DMS153 treated with DMSO at 0.1 percent for 48 hours (cell line): Measurements from ENCODE around the gene CADPS.

Source experiments
- DNase-seq: peaks from one replicate; lab custom pipeline; 2025; ENCODE audit not compliant: unreplicated experiment; lab: John Stamatoyannopoulos, UW

The CADPS gene

DNA sequence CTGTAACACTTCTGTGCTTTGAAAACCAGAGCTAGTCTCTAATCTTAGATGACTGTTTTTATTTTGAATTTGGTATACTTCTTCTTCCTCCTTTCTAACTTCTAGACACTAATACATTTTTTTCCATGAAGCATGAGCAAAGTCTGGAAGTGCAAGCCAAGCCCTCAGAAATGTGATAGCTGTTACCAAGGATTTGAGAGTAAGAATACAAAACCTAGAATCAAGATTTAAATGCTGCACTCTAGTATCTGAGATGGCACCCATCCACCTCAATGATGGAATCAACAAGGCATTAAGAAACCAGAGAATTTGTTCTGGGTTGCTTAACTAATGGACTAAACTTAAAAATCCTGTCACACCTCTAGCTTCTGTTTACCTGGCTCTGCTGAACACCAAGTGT, 511.0 kb downstream of the CADPS start:
- no peak for DNase-seq

DNA sequence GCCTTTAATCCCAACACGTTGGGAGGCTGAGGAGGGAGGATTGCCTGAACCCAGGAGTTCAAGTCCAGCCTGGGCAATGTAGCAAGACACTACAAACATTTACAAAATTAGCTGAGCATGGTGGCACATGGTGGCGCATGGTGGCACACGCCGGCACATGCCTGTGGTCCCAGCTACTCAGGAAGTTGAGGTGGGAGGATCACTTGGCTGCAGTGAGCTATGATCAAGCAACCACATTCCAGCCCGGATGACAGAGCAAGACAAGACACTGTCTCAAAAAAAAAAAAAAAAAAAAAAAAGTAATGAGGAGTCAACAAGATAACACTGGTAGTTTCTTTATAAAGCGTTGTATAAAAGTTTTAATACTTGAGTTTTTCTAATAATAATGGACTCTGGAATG, 511.9 kb downstream of the CADPS start:
- DNase-seq, result no peak

DNA sequence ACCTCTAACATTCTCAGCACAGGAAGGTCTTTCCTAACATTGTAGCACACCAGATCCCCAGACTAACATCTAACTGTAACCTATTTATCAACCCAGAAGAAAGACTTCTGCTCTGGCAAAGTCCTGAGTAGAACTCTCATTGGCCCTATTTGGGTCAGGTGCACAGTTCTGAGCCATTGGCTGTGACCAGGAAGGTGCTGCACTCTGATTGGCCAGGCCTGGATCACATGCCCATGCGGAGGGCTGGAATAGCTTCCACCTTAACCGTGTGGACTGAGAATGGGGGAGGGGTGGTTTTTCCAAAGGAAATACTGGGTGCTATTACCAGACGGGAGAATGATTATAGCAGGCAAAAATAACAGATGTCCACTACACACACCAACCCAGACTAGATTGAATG, 513.4 kb downstream of the CADPS start:
- no peak for DNase-seq

DNA sequence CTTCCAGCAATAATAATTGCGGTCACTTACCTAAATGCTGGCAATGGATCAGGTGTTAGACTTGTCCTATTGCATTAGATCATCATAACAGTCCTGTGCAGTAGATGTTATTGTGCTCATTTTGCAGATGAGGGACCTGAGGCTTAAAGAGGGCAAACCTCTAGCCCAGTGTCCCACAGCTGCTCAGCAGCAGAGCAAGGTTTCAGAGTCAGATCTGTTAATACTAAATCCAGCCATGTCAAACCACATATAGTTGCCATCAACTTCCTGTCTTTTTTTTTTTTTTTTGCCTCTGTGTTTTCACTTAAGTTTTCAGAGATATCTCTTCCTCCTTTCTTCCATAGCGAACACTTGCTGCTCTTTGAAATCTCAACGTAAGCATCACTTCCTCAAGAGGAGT, 514.0 kb downstream of the CADPS start:
- DNase-seq, result no peak

DNA sequence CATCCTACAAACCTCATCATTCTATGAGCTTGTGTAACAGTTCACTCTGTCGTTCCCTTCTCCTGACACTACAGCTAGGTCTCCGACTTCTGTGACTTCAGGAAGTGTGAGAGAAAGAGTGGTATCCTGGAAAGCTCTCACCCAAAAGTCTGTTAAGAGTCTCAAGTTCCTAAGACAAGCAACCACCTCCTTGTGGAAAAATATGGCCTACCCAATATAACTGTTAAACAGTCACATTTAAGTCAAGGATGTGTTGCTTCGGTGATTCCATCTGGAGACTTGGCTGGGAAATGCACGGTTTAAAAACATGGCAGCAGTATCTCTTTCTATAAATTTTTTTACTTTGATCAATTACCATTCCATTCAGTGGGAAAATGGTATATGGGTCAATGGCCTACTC, 515.7 kb downstream of the CADPS start:
- DNase-seq, result no peak

DNA sequence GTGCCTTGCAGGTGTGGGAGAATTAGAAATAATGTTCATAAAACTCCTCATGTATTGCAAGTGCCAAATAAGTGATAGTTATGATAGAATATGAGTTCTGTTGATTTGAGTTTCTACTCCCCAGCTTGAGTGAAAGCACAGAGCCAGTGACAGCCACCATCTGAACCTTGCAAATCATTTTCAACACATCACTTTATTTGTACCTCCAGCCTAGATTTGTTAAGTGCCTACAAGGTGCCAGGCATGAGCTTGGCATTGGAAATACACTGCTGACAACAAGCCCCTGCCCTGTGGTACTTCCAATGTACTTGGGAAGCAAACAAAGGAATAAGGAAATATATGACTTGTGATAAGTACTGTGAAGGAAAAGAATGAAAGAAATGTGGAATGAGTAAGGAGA, 518.9 kb downstream of the CADPS start:
- DNase-seq, result no peak

DNA sequence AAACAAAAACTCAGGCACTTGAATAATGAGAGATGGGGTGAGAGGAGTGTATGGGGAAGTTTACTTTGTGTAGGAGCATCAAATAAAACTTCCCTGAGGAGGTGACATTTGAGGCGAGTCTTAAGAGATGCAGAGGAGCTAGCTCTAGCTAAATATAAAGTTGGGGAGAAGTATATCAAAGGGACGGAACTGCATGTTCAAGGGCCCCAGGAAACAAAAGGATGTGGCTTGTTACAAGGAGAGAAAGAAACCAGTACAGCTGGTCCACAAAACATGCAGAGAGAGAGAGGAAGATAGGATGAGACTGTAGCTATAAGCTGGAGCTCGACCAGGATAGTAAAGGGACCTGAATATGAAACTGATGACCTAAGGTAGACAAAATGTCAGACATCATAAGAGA, 519.5 kb downstream of the CADPS start:
- no peak for DNase-seq
